ENCODE results near the gene CTSS.

CTSS gene

DNA sequence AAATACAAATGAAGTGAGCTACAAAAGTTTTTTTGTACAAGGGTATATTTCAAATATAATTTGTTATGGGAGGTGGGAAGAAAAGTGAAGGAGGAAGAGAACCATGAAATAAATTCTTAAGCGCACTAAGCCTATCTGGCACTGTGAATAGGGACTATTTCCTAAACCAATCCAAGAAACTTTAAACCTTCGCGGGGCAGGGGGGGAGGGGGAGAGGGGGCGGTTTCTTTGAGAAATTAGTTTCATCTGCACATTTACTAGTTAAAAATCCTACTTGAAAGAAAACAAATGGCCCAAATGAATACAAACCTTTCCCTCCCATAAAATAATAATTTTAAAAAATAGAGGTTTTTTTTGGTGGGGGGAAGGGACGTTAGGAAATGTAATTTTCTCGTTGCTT lies 69.0 kb downstream of the CTSS start:
- no peak for DNase-seq

DNA sequence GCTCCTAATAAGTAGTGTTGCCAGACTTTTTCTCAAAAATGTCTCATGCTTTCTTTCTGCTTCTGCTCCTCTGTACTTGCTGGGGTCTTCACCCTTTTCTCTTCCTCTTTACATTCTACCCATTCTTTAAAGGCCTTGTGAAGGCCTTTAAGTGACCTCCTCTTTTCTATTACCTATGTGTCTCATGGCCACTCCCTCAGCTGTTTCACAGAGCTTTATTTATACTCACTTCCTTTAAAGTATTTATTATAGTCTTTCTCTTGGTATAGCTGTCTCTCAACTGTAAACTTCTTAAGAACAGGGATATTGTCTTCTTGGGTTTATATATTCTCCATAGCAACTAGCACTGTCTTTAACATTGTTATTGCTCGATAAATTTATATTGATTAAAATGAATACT lies 69.4 kb downstream of the CTSS start:
- no peak for DNase-seq

DNA sequence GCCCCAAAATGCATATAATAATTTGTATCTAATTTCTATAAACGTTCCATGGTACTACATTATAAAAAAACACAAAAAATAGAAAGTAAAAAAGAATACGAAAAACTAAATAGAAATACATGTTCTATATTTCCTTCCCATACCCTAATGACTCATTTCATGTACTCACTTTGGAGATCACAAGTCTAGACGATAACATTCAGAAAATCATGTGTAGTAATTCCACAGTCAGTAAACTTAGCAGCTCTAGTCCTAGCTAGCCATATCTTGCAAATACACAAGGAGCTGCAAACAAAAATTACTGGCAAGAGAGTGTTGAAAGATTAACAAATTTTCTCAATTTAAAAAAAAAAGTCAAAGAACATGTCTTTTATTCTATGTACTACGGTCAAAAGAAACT lies 70.0 kb downstream of the CTSS start:
- DNase-seq: no peak

DNA sequence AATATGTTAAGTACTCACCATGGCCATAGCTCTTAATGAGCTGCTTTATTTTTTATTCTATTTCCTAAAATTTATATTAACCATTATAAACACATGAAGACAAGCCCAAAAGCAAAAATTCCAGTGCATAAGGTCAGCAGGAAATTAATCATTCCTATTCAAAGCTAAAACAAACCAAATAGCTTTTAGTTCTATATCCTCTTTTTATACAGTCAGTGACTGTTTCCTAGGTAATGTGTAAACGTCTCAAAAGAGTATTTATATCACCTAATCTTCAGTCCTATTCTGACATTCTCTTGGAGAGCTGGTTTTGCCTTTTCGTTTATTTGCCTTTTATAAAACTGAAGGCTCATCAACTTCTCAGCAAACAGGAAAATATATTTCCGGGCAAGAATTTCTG lies 72.9 kb downstream of the CTSS start:
- DNase-seq: no peak

DNA sequence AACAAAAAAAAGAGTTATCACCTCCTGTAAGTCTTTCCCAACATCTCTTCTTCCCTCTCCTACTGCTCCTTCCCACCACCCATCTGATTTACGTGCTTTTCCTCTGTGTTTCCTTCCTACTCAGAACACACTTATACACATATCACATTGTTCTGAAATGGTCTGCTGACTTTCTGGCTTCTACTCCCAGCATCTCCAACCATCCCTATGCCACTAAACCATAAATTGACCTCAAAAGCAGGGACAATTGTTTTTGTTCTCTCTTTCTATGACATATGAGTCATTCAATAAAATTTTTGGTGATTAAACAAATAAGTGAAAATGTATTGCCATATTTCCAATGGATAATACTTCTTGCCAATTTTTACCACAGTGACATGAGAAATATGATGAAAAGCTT lies 76.8 kb downstream of the CTSS start:
- no peak for DNase-seq

DNA sequence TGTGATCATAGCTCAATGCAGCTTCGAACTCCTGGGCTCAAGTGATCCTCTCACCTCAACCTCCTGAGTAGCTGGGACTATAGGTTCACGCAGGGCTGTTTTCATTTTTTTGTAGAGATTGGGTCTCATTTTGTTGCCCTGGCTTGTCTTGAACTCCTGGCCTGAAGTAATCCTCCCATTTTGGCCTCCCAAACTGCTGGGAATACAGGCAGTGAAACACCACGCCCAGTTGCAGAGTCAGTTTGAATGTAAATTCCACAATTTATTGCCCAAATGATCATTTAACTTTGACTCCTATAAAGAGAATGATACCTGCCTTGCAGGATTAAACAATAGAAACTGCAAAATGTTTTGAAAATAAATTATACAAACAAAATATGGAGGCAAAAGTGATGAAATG lies 79.3 kb downstream of the CTSS start:
- no peak for DNase-seq

DNA sequence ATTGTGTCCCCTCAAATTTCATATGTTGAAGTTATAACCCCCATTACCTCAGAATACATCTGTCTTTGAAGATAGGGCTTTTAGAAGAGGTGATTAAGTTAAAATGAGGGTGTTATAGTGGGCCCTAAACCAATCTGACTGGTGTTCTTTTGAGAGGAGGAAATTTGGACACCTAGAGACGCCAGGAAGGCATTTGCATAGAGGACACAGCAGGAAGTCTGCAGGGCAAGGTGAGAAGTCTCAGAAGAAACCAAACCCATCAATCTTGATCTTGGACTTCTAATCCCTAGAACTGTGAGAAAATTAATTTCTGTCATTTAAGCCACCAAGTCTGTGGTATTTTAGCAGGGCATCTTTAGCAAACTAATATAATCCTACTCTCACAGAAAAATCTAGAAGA lies 81.7 kb downstream of the CTSS start:
- DNase-seq: no peak

Data from activated CD4-positive, alpha-beta T cell treated with anti-CD3 and anti-CD28 coated beads, Interleukin-2, amount 50 U/mL, for 48 hours (primary cell).